CD4-positive, alpha-beta T cell treated with Interferon gamma for 1 hour (primary cell): ENCODE data around the gene GPC3.
"Not testable (repeated sequence)": the region's sequence is repeated elsewhere in the genome, so short reads cannot be mapped to it uniquely, and the experiment has no call there.

Experiments used
- DNase-seq: peaks from one replicate; pipeline ENCODE4 v3.0.0-alpha.2; 2020

Gene GPC3

DNA sequence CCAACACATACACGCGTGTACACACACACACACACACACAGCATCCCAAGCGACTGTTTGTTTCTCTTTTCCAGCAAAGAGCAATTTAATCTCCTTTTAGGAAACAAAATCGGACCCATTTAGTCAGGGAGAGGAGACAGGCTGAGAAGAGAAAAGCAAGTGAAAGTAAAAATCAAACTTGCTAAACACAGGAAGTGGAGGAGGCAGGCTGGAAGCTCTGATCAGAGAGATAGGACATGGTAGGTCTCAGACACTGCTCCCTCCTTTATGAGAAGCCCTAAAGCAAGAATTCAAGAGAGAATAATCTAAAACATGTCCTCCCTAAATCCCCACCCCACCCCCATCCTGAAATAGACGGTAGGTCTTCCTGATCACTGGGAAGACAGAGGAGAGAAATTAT is 62.3 kb downstream of the GPC3 start:
- DNase-seq = no peak

- DNase-seq = no peak
Measured at GRCh38 chrX:133922390-133922771, 63.0 kb downstream of the GPC3 start.

- DNase-seq = no peak
Measured at GRCh38 chrX:133921764-133922389, 63.5 kb downstream of the GPC3 start.

DNA sequence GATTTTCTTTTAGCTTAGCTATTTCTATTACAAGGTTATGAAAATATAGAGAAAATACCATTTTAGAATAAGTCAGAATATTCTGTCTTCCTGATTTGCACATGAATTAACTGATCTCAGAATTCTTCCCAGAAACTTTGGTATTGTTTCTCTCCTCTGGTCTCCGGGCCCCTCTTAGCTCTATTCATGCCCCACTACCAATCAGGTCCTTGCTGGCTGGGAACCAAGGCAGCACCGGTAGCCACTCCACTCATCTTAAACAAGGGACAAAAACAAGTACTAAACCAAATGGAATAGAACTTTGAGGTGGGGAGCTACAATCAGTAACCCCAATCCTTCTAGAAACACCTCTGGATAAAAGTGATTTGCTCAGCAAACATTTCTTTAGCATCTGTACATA is 64.3 kb downstream of the GPC3 start:
- no peak for DNase-seq

- no peak for DNase-seq
Measured at GRCh38 chrX:133918361-133918771, 67.0 kb downstream of the GPC3 start.

- DNase-seq = no peak
Measured at GRCh38 chrX:133916984-133917722, 68.2 kb downstream of the GPC3 start.

GRCh38 chrX:133913658-133914388 is 71.6 kb downstream of the GPC3 start:
- no peak for DNase-seq

DNA sequence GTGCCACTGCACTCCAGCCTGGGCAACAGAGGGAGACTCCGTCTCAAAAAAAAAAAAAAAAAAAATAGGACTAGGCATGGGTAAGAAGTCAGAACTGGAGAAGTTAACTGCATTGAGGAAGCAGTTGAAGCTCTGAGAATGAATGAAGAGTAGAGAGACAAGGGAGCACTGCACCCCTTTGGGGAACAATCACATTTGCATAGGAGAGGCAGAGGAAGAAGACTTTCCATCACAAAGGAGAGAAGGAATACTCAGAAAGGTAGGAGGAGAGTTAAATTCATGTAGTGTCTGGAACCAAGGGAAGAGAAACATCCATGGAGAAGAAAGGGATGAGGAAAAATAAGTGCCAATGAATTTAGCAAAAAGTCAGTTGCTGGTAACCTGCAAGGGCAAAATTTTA is 72.4 kb downstream of the GPC3 start:
- no peak for DNase-seq

DNA sequence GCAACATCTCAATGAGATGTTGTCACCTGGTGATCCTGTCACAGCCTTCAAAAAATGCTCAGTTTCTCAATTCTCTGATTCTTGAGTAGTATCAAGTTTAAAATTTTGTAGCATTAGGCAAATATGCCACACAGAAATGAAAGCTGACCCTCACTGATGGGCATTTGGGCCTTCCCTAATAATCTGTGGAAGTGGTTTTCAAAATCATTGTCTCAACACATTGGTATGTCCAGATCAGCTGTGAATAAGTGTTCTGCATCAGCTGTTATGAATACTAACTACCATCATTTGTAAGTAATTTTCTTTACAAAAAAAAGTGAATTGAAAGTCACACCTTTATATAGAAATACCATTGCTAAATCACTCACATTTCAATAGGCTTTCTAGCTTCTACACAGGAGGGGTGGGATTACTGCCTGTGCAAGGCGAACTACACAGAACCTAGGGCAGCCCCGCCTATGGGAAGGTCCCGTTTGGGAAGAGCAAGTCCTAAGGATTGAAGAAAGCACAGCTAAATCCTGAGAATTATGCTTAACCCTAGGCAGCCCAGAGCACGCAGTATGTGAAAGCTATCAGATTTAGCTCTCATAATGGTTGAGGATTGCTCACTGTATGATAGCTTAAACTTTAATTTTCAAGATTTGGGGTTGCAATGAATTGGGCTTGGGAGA is 73.4 kb downstream of the GPC3 start:
- no peak for DNase-seq

- no peak for DNase-seq
Measured at GRCh38 chrX:133910539-133910938, 74.9 kb downstream of the GPC3 start.

DNA sequence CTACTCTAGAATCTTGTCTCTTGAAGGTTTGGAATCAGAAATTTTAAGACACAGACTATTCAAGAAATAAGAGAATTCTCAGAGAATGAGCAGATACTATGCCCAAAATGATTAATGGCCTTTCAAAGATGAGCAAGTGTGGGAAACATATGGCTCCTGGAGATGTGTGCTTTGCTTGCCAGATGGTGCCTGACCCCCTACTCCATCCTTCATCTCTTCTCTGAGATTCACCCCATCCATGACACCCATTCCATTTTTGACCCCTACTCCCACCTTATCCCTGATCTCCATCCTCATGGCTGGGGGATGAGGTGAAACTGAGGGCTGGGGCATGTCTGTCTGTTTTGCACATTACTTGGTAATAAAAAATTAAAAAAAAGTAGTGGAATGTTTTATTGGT is 75.5 kb downstream of the GPC3 start:
- DNase-seq = no peak

DNA sequence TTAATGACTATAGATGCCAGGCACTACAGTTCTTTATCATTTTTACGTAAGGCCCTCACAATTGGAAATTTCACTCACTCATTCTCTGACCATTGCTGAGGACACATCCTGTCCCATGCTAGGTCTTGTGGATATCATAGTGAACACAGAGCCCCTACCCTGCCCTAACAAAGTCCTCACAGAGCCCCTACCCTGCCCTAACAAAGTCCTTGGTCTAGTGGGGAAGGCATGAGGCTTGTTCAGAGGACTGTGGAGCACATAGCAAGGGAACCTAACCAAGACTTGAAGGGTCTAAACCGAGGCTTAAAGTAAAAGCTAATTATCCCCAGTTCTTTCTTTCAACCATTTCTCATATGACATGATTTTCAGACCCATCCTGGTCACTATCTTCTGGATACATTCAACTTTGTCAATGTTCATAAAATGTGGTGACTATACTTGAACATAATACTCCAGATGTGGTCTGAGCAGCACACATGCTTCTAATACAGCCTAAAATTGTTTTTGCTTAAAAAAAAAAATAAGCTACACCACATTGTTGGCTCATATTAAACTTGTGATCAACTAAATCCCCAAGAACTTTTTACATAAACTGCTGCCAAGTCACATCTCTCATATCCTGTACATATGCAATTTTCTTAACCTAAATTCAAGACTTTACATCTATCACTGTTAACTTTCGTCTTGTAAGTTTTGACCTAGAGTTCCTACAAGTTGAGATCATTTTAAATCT is 77.0 kb downstream of the GPC3 start:
- no peak for DNase-seq

DNA sequence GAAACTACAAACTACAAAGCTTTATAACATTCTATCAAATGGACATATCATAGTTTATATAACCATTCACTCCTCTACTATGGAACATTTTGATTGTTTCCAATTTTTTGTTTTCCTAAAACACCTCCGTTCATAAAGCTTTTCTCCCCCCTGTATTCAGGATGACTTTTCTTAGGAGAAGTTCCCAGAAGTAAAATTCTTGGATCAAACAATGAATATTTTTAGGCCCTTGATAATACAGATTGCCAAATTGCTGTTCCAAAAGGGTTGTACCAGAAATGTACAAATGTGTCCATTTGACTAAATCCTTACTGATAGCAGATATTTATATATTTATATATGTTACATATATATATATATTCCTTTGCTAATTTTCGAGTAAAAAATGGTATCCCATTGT is 77.8 kb downstream of the GPC3 start:
- DNase-seq = no peak

- no peak for DNase-seq
Measured at GRCh38 chrX:133905305-133905704, 80.1 kb downstream of the GPC3 start.

DNA sequence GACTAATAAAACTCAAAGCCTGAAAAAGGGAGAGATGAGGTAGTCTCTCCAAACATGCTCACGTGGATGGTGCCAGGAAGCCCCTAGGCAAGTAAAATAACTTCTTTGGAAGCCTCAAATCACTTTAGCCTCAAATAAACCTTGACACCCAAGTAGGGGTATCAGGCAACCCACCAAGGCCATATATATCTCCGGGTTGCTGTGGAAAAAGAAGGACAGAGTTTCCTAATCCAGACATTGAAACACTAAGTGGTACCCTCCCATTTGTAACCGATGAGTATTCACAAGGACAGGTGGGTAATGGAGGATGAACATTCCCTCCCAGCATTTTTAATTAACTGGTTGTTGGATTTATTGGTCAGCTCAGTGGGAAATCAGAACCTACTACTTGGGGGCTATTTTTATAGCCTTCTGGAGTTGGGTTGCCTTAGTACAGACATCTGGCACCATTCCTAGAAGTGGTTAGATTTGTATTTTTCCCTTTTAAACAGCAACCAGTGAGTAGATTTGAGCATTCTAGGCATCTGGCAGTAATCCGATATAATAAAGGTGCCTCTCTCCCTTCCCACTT is 87.7 kb downstream of the GPC3 start:
- DNase-seq = no peak

- no peak for DNase-seq
Measured at GRCh38 chrX:133892337-133892736, 93.1 kb downstream of the GPC3 start.

DNA sequence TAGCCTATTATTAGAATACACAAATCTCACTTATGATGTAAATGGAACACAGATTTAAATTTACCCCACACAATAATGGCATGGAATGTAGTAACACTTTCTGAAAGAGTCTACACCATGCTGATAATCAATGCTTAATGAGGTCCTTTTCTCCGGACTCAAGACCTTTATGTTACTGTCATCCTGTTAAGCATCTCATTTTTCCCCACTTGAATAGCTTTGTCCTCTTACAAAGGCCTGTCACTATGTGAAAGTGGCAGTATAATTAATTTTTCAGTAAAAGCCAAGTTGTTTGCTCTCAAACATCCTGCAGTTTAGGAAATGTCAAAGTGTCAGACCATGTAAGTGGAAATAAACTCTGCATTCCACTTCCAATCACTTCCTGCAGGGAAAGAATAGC is 96.4 kb downstream of the GPC3 start:
- no peak for DNase-seq

DNA sequence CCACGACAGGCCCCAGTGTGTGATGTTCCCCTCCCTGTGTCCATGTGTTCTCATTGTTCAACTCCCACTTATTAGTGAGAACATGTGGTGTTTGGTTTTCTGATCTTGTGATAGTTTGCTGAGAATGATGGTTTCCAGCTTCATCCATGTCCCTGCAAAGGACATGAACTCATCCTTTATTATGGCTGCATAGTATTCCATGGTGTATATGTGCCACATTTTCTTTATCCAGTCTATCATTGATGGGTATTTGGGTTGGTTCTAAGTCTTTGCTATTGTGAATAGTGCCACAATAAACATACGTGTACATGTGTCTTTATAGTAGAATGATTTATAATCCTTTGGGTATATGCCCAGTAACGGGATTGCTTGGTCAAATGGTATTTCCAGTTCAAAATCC is 97.3 kb downstream of the GPC3 start:
- DNase-seq = not testable (repeated sequence)

GRCh38 chrX:133884430-133885394 is 100.7 kb downstream of the GPC3 start:
- no peak for DNase-seq

DNA sequence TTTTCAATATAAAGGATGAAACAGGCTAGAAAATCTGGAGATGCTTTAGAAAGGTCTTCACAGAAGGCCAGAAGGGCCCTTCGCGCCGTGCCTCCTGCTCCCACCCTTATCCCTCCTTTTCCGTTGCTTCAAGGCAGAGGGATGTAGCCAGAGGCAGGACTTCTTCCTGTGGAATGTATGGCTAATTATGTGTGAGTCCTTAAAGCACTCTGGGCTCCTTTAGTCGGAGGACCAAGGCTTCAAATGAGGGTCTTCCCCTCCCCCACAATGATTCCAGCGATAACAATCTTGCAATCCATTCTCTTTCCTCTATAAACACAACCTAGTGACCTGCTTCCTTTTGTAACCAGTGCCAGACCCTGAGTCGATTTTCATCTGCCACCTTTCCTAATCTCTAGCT is 103.5 kb downstream of the GPC3 start:
- no peak for DNase-seq

DNA sequence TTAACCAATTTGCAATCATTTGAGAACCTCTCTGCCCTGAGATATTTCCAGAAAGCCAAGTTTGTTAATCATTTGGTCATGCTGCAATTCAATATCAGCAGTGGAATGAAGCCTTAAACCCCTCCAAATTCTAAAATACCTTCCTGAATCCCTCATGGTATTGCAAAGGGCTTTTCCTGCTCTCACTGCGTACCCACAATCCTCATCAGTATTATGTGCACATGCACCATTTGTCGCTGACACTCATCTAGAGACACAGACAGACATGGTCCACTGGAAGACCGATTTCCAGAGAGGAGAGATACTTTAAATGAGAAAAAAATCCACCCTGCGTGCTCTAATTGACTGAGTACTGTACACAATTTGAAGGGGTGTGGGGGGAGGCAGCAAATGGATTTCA is 104.4 kb downstream of the GPC3 start:
- no peak for DNase-seq
